ENCODE data around the gene PDCD7.
"Not testable (repeated sequence)": the region's sequence is repeated elsewhere in the genome, so short reads cannot be mapped to it uniquely, and the experiment has no call there.

Gene PDCD7

GRCh38 chr15:65154720-65155119, 21.1 kb upstream of the PDCD7 start:
- TF ChIP-seq, protein P1, sequence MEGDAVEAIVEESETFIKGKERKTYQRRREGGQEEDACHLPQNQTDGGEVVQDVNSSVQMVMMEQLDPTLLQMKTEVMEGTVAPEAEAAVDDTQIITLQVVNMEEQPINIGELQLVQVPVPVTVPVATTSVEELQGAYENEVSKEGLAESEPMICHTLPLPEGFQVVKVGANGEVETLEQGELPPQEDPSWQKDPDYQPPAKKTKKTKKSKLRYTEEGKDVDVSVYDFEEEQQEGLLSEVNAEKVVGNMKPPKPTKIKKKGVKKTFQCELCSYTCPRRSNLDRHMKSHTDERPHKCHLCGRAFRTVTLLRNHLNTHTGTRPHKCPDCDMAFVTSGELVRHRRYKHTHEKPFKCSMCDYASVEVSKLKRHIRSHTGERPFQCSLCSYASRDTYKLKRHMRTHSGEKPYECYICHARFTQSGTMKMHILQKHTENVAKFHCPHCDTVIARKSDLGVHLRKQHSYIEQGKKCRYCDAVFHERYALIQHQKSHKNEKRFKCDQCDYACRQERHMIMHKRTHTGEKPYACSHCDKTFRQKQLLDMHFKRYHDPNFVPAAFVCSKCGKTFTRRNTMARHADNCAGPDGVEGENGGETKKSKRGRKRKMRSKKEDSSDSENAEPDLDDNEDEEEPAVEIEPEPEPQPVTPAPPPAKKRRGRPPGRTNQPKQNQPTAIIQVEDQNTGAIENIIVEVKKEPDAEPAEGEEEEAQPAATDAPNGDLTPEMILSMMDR (IDR thresholded peaks at IDR 0.05; ENCODE audit: insufficient read depth, low read depth, low read length, missing control alignments): no peak
- no peak for DNase-seq (ENCODE audit: low read depth)
- no peak overlapping the region for H3K4me3 ChIP-seq (ENCODE audit: low read depth, low read length)

DNA sequence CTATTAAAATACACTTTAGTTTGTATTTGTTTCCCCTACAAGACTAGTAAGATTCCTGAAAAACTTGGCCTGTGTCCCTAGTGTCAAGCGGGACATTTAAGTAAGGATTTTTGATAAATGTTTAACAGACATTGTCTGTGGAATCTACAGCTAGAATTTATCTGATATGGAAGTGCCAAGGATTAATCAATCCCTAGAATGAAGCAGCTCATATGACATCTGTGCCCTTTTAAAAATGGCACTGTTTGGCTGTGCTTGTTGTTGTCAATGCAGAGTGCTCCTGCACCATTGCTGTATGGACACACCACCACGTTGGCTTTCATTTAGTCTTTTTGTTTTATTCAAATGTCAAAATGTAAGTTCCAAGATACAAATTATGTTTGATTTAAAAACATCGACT, 14.3 kb upstream of the PDCD7 start:
- no peak overlapping the region for H3K4me3 ChIP-seq (ENCODE audit: low read depth, low read length)
- TF ChIP-seq, protein P1 (IDR thresholded peaks at IDR 0.05; ENCODE audit: insufficient read depth, low read depth, low read length, missing control alignments): no peak
- no peak for DNase-seq (ENCODE audit: low read depth)

GRCh38 chr15:65146438-65146837, 12.8 kb upstream of the PDCD7 start:
- DNase-seq (ENCODE audit: low read depth): no peak

GRCh38 chr15:65138631-65139030, 5.0 kb upstream of the PDCD7 start:
- DNase-seq (ENCODE audit: low read depth); H3K4me3 ChIP-seq (ENCODE audit: low read depth, low read length): not testable (repeated sequence)

More at GRCh38 chr15:65146438-65146837, 12.8 kb upstream of the PDCD7 start:
- no peak overlapping the region for H3K4me3 ChIP-seq (ENCODE audit: low read depth, low read length)
- TF ChIP-seq, protein P1 (IDR thresholded peaks at IDR 0.05; ENCODE audit: insufficient read depth, low read depth, low read length, missing control alignments): no peak

DNA sequence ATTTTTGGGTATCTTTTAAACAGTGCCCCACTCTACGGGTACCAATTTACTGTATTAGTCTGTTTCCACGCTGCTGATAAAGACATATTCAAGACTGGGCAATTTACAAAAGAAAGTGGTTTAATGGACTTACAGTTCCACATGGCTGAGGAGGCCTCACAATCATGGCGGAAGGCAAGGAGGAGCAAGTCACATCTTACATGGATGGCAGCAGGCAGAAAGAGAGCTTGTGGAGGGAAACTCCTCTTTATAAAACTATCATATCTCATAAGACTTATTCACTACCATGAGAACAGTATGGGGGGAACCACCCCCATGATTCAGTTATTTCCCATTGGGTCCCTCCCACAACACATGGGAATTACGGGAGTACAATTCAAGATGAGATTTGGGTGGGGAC, 4.3 kb upstream of the PDCD7 start:
- not testable (repeated sequence) for DNase-seq (ENCODE audit: low read depth); H3K4me3 ChIP-seq (ENCODE audit: low read depth, low read length)

- H3K4me3 ChIP-seq (ENCODE audit: low read depth, low read length); DNase-seq (ENCODE audit: low read depth): not testable (repeated sequence)
Measured at GRCh38 chr15:65137089-65137488, 3.5 kb upstream of the PDCD7 start.

GRCh38 chr15:65134538-65134937, 930 bp upstream of the PDCD7 start:
- peak overlapping the region; percentile 87 for H3K4me3 ChIP-seq (ENCODE audit: low read depth, low read length)
- DNase-seq (ENCODE audit: low read depth): no peak
- TF ChIP-seq, protein P1 (IDR thresholded peaks at IDR 0.05; ENCODE audit: insufficient read depth, low read depth, low read length, missing control alignments): no peak

- peak overlapping the region; percentile 87 for H3K4me3 ChIP-seq (ENCODE audit: low read depth, low read length)
- TF ChIP-seq, protein P1 (IDR thresholded peaks at IDR 0.05; ENCODE audit: insufficient read depth, low read depth, low read length, missing control alignments): no peak
- DNase-seq (ENCODE audit: low read depth): peak; percentile 69
Measured at GRCh38 chr15:65132878-65133547, 595 bp downstream of the PDCD7 start.

Measured in GM12865 (cell line).